Endothelial cell of umbilical vein (primary cell): ENCODE results near the gene ERAP2. TPM values are rescaled to one million over a fixed set of nuclear protein-coding genes. Genes with fewer than 3 reads are reported as not detected.

Experiments
- BruUV-seq: library from RNA; stranded (reverse); fragments of 400-500 nt; replicated peaks from 2 replicates; lab custom pipeline; 2021; lab: Mats Ljungman, UMichigan
- CTCF ChIA-PET: fragments of 300-600, 350-600 bp; sonication (Branson Sonifier 250); formaldehyde crosslinking; loops from one replicate; lab custom pipeline; 2021; ENCODE audit warnings: antibody characterized with exemption, inconsistent platforms; lab: Charles Lee
- POLR2A ChIA-PET: fragments of 300-600, 350-600 bp; sonication (Branson Sonifier 250); formaldehyde crosslinking; loops from one replicate; lab custom pipeline; 2021; ENCODE audit warnings: antibody characterized with exemption, inconsistent platforms; lab: Charles Lee
- DNase-seq: peaks from one replicate; pipeline ENCODE4 v3.0.0-alpha.2; 2011; ENCODE audit warnings: low read depth, low spot score
- FAIRE-seq: peaks from 2 replicates; lab custom pipeline; 2011; peaks lifted over from hg19 to GRCh38; lab: Jason Lieb, UNC
- H2AFZ ChIP-seq: 2 replicates; pipeline ENCODE4 v1.6.0; 2012; ENCODE audit warnings: low read depth, low read length, control low read depth, inconsistent platforms
- H3K27ac ChIP-seq: 2 replicates; pipeline ENCODE4 v1.5.1; 2011; ENCODE audit warnings: low read depth, mild to moderate bottlenecking, control low read depth, low read length, moderate library complexity; ENCODE audit not compliant: insufficient read depth
- H3K27me3 ChIP-seq, 2 experiments: 2 replicates each; pipeline versions ENCODE4 v1.6.0 to v1.6.1; 2011; ENCODE audit warnings: low read length in 2 of 2, mixed read lengths in 1 of 2; ENCODE audit not compliant: control insufficient read depth in 2 of 2, insufficient read depth in 2 of 2
- H3K36me3 ChIP-seq, 2 experiments: 2 replicates in 1 of 2; 3 replicates in 1 of 2; pipeline ENCODE4 v1.5.1; 2011; ENCODE audit warnings: low read length in 2 of 2, mild to moderate bottlenecking in 1 of 2, moderate library complexity in 1 of 2; ENCODE audit not compliant: control insufficient read depth in 2 of 2, insufficient read depth in 2 of 2; ENCODE audit errors: extremely low read depth in 1 of 2
- H3K4me1 ChIP-seq: 3 replicates; pipeline ENCODE4 v1.5.1; 2011; ENCODE audit warnings: mild to moderate bottlenecking, low read length; ENCODE audit not compliant: control insufficient read depth, insufficient read depth; ENCODE audit errors: extremely low read depth
- H3K4me2 ChIP-seq: 2 replicates; pipeline ENCODE4 v1.6.1; 2011; ENCODE audit warnings: low read length, control low read depth, mixed read lengths; ENCODE audit not compliant: insufficient read depth
- H3K4me3 ChIP-seq, 3 experiments: fragments of 200-600 bp in 1 of 3; sonication (generic), shearing (Covaris generic) in 1 of 3; replicated peaks in 1 of 3; 2 replicates each; pipeline ENCODE4 v1.5.1; 2011 to 2016; ENCODE audit warnings: control low read depth in 3 of 3, low read length in 3 of 3, mild to moderate bottlenecking in 2 of 3, inconsistent platforms in 1 of 3, low read depth in 1 of 3, moderate library complexity in 1 of 3; ENCODE audit not compliant: insufficient read depth in 1 of 3
- H3K79me2 ChIP-seq: 2 replicates; pipeline ENCODE4 v1.6.0; 2012; ENCODE audit warnings: low read length, inconsistent platforms; ENCODE audit not compliant: control insufficient read depth, insufficient read depth
- H3K9ac ChIP-seq: replicated peaks from 2 replicates; pipeline ENCODE3; 2011; ENCODE audit warnings: low read length, control low read depth; ENCODE audit not compliant: insufficient read depth; ENCODE audit errors: extremely low read depth
- H3K9me1 ChIP-seq: replicated peaks from 3 replicates; pipeline ENCODE4 v1.6.0; 2011; ENCODE audit warnings: mild to moderate bottlenecking, low read length; ENCODE audit not compliant: control insufficient read depth, insufficient read depth; ENCODE audit errors: extremely low read depth
- H3K9me3 ChIP-seq: replicated peaks from 2 replicates; pipeline ENCODE4 v1.5.1; 2012; ENCODE audit warnings: low read length, inconsistent platforms; ENCODE audit not compliant: control insufficient read depth, insufficient read depth
- H4K20me1 ChIP-seq: replicated peaks from 2 replicates; pipeline ENCODE3; 2011; ENCODE audit warnings: mild to moderate bottlenecking, low read length; ENCODE audit not compliant: control insufficient read depth, insufficient read depth; ENCODE audit errors: extremely low read depth
- CTCF ChIP-seq, 2 donors: IDR thresholded peaks; 1 replicate in 1 of 2; 2 replicates in 1 of 2; pipeline ENCODE4 v1.5.1; 2011; ENCODE audit warnings: low read length in 2 of 2, mild to moderate bottlenecking in 2 of 2, moderate library complexity in 2 of 2, control low read depth in 1 of 2, inconsistent platforms in 1 of 2, low read depth in 1 of 2; ENCODE audit not compliant: insufficient read depth in 1 of 2; ENCODE audit errors: extremely low read depth in 1 of 2
- EZH2 ChIP-seq: IDR thresholded peaks from 2 replicates; pipeline ENCODE4 v1.6.1; 2012; ENCODE audit warnings: borderline replicate concordance, low read depth, mild to moderate bottlenecking, moderate library complexity, low read length, inconsistent platforms; ENCODE audit not compliant: severe bottlenecking
- FOS ChIP-seq: IDR thresholded peaks from 2 replicates; pipeline ENCODE4 v1.6.1; 2011; ENCODE audit warnings: mild to moderate bottlenecking, low read length, moderate library complexity, borderline replicate concordance; ENCODE audit not compliant: insufficient read depth
- GATA2 ChIP-seq: IDR thresholded peaks from 2 replicates; pipeline ENCODE4 v1.7.0; 2011; ENCODE audit warnings: low read depth, mild to moderate bottlenecking, moderate library complexity, mixed read lengths, low read length; ENCODE audit not compliant: insufficient read length, insufficient read depth
- JUN ChIP-seq: IDR thresholded peaks from 2 replicates; pipeline ENCODE4 v1.6.1; 2011; ENCODE audit warnings: borderline replicate concordance, low read depth; ENCODE audit not compliant: insufficient read length, insufficient read depth
- MAX ChIP-seq: IDR thresholded peaks from 2 replicates; pipeline ENCODE4 v1.6.1; 2011; ENCODE audit not compliant: insufficient read depth, insufficient read length
- MYC ChIP-seq: IDR thresholded peaks from one replicate; pipeline ENCODE4 v1.6.1; 2011; ENCODE audit warnings: mild to moderate bottlenecking, low read depth, low read length
- POLR2A ChIP-seq: IDR thresholded peaks from 2 replicates; pipeline ENCODE4 v1.6.1; 2012; ENCODE audit warnings: low read depth, mild to moderate bottlenecking, control low read depth, low read length
- POLR2AphosphoS5 ChIP-seq: IDR thresholded peaks from 2 replicates; pipeline ENCODE4 v1.6.1; 2012; ENCODE audit warnings: low read depth, mild to moderate bottlenecking, control low read depth, low read length, moderate library complexity; ENCODE audit not compliant: insufficient read depth
- dilution Hi-C: fragments of 300-500 bp; cut with MboI; formaldehyde crosslinking; loops from one replicate; pipeline ENCODE4 v1.15.0; 2019; ENCODE audit warnings: low sequenced_read_pairs; ENCODE audit not compliant: extremely low pct_ligation_motif_present
- intact Hi-C: fragments of 100-400 bp; cut with micrococcal nuclease; formaldehyde crosslinking; loops from one replicate; pipeline ENCODE4 v1.10.0; 2022
- polyA plus RNA-seq, 4 experiments: library from polyadenylated mRNA; depleted of rRNA in 3 of 4; stranded (reverse) in 3 of 4; unstranded in 1 of 4; fragments of >200 nt; gene quantifications; 2 replicates each; pipeline versions ENCODE4 v1.2.1 to v1.2.3, GENCODE V29; 2011 to 2012; ENCODE audit warnings: missing spikeins in 1 of 4
- total RNA-seq: library from RNA; stranded (reverse); gene quantifications from 2 replicates; pipeline ENCODE4 v1.2.3, GENCODE V29; 2021

Gene ERAP2
- total and polyA plus RNA-seq, 2 donors (not counting 3 experiments of a cell fraction or from before 2014, with no cell fraction given) = 3.1 to 10.0 TPM

- TF ChIP-seq POLR2A = no peak
- no peak for TF ChIP-seq MYC
- no peak for TF ChIP-seq GATA2
- no peak for TF ChIP-seq MAX
- no peak for TF ChIP-seq POLR2AphosphoS5
- no peak for TF ChIP-seq CTCF (IDR thresholded peaks at IDR 0.05; ENCODE audit: extremely low read depth in 1 of 2, insufficient read depth in 1 of 2, low read depth in 1 of 2, low read length in 2 of 2)
- no peak for TF ChIP-seq FOS
- TF ChIP-seq JUN = no peak
- no peak for TF ChIP-seq EZH2
- Histone ChIP-seq H2AFZ (no peak overlapping the region), H3K9me3 (no peaks in the 10 kb centered on the region), H3K27ac (no peak overlapping the region), H3K36me3 (peaks cover 0 to 10% of the 10 kb centered on the region in 2 experiments), H3K27me3 (no peaks in the 10 kb centered on the region), H3K9me1 (no peaks in the 10 kb centered on the region), H3K79me2 (no peaks in the 10 kb centered on the region), H3K4me2 (no peak overlapping the region), H3K4me3 (no peak overlapping the region), H3K9ac (no peak overlapping the region), H4K20me1 (no peaks in the 10 kb centered on the region), H3K4me1 (no peaks in the 10 kb centered on the region)
- no peak for DNase-seq
- BruUV-seq = no TSS peak
- no peak for FAIRE-seq
- POLR2A ChIA-PET = interaction anchor here (0.6 kb wide), 1 partner anchor 9 kb away, joined by 4 read pairs; no protein-coding TSS in a partner anchor
- intact Hi-C loops (no loop called here), dilution Hi-C loops (no loop called here)
- CTCF ChIA-PET = no interaction called here
Observed at GRCh38 chr5:96913233-96913632, 36.9 kb downstream of the ERAP2 start.
